Stimulated activated naive CD8-positive, alpha-beta T cell treated with anti-CD3 and anti-CD28 coated beads, Interleukin-15, amount 100 ng/mL, for 72 hours (primary cell): ENCODE data around the gene BMPR1B.

Source experiments
- ATAC-seq: fragments of 150-1000 bp; cut with Tn5 transposase; 2 replicates; pipeline ENCODE4 v1.10.0; 2021; ENCODE audit warnings: mild to moderate bottlenecking, moderate library complexity
- DNase-seq, 2 donors: peaks; one replicate each; pipeline ENCODE4 v3.0.0; 2021 to 2022
- H3K27ac Mint-ChIP-seq, 2 donors: one replicate each; pipeline ENCODE4 v1.8.0; 2022; ENCODE audit warnings: mild to moderate bottlenecking in 2 of 2, mixed read lengths in 2 of 2, moderate library complexity in 2 of 2
- H3K27me3 Mint-ChIP-seq: one replicate; pipeline ENCODE4 v1.8.0; 2022; ENCODE audit warnings: mixed read lengths
- H3K4me1 Mint-ChIP-seq: one replicate; pipeline ENCODE4 v1.8.0; 2022; ENCODE audit warnings: mild to moderate bottlenecking, mixed read lengths
- H3K4me3 Mint-ChIP-seq, 2 donors: one replicate each; pipeline ENCODE4 v1.8.0; 2022; ENCODE audit warnings: mild to moderate bottlenecking in 2 of 2, mixed read lengths in 2 of 2, moderate library complexity in 1 of 2
- H3K9me3 Mint-ChIP-seq, 2 donors: one replicate each; pipeline ENCODE4 v1.8.0; 2022; ENCODE audit warnings: mixed read lengths in 2 of 2

Gene BMPR1B

GRCh38 chr4:94934864-94935263, 177.1 kb downstream of the BMPR1B start:
- Mint-ChIP-seq H3K4me3 (no peak overlapping the region), H3K9me3 (no peaks in the 10 kb centered on the region), H3K27ac (no peak overlapping the region), H3K27me3 (no peaks in the 10 kb centered on the region), H3K4me1 (no peaks in the 10 kb centered on the region)
- ATAC-seq (no peak), DNase-seq (no peak)

GRCh38 chr4:94936854-94937253, 179.1 kb downstream of the BMPR1B start:
- Mint-ChIP-seq H3K4me1 (no peaks in the 10 kb centered on the region), H3K27me3 (no peaks in the 10 kb centered on the region), H3K27ac (no peak overlapping the region), H3K4me3 (no peak overlapping the region), H3K9me3 (no peaks in the 10 kb centered on the region)
- DNase-seq (no peak), ATAC-seq (no peak)

- ATAC-seq, result no peak
- Mint-ChIP-seq H3K9me3 (no peaks in the 10 kb centered on the region), H3K27me3 (no peaks in the 10 kb centered on the region), H3K4me3 (no peak overlapping the region), H3K27ac (no peak overlapping the region), H3K4me1 (no peaks in the 10 kb centered on the region)
- no peak for DNase-seq
These were observed 182.2 kb downstream of the BMPR1B start for GRCh38 chr4:94939791-94940519.

GRCh38 chr4:94940520-94940908, 182.8 kb downstream of the BMPR1B start:
- Mint-ChIP-seq H3K27me3 (no peaks in the 10 kb centered on the region), H3K9me3 (no peaks in the 10 kb centered on the region), H3K4me1 (no peaks in the 10 kb centered on the region), H3K4me3 (no peak overlapping the region), H3K27ac (no peak overlapping the region)
- ATAC-seq, result no peak
- no peak for DNase-seq

- H3K4me3 Mint-ChIP-seq, result no peak overlapping the region
- no peak overlapping the region for H3K27ac Mint-ChIP-seq
- H3K27me3 Mint-ChIP-seq, result no peaks in the 10 kb centered on the region
- DNase-seq, result no peak
- no peak for ATAC-seq
- H3K9me3 Mint-ChIP-seq, result no peaks in the 10 kb centered on the region
- H3K4me1 Mint-ChIP-seq, result no peaks in the 10 kb centered on the region
These were observed 184.0 kb downstream of the BMPR1B start for GRCh38 chr4:94941706-94942105.

- Mint-ChIP-seq H3K9me3 (no peaks in the 10 kb centered on the region), H3K4me3 (no peak overlapping the region), H3K27me3 (no peaks in the 10 kb centered on the region), H3K27ac (no peak overlapping the region), H3K4me1 (no peaks in the 10 kb centered on the region)
- DNase-seq (no peak), ATAC-seq (no peak)
These were observed 187.0 kb downstream of the BMPR1B start for GRCh38 chr4:94944726-94945125.

- Mint-ChIP-seq H3K4me1 (no peaks in the 10 kb centered on the region), H3K4me3 (no peak overlapping the region), H3K9me3 (peaks cover 0 to 14% of the 10 kb centered on the region in 2 donors), H3K27me3 (no peaks in the 10 kb centered on the region), H3K27ac (no peak overlapping the region)
- DNase-seq (no peak), ATAC-seq (no peak)
These were observed 189.9 kb downstream of the BMPR1B start for GRCh38 chr4:94947681-94948108.

- H3K9me3 Mint-ChIP-seq, result peaks cover 4 to 15% of the 10 kb centered on the region in 2 donors
- H3K27me3 Mint-ChIP-seq, result no peaks in the 10 kb centered on the region
- no peak overlapping the region for H3K27ac Mint-ChIP-seq
- no peak overlapping the region for H3K4me3 Mint-ChIP-seq
- ATAC-seq, result no peak
- no peak for DNase-seq
- H3K4me1 Mint-ChIP-seq, result no peaks in the 10 kb centered on the region
These were observed 196.5 kb downstream of the BMPR1B start for GRCh38 chr4:94954251-94954650.

GRCh38 chr4:94957030-94957429, 199.3 kb downstream of the BMPR1B start:
- DNase-seq, result no peak
- ATAC-seq, result no peak
- Mint-ChIP-seq H3K4me1 (no peaks in the 10 kb centered on the region), H3K27ac (no peak overlapping the region), H3K9me3 (peaks cover 4 to 6% of the 10 kb centered on the region in 2 donors), H3K4me3 (no peak overlapping the region), H3K27me3 (no peaks in the 10 kb centered on the region)

GRCh38 chr4:94959307-94959706, 201.6 kb downstream of the BMPR1B start:
- no peaks in the 10 kb centered on the region for H3K27me3 Mint-ChIP-seq

GRCh38 chr4:94960708-94961107, 203.0 kb downstream of the BMPR1B start:
- no peak overlapping the region for H3K4me3 Mint-ChIP-seq
- H3K27me3 Mint-ChIP-seq, result no peaks in the 10 kb centered on the region
- peaks cover 6 to 8% of the 10 kb centered on the region in 2 donors for H3K9me3 Mint-ChIP-seq
- no peak for ATAC-seq
- no peaks in the 10 kb centered on the region for H3K4me1 Mint-ChIP-seq
- no peak overlapping the region for H3K27ac Mint-ChIP-seq
- no peak for DNase-seq

More at GRCh38 chr4:94959307-94959706, 201.6 kb downstream of the BMPR1B start:
- H3K4me1 Mint-ChIP-seq, result no peaks in the 10 kb centered on the region
- no peak for DNase-seq
- H3K4me3 Mint-ChIP-seq, result no peak overlapping the region
- H3K9me3 Mint-ChIP-seq, result peaks cover 6 to 8% of the 10 kb centered on the region in 2 donors
- H3K27ac Mint-ChIP-seq, result no peak overlapping the region
- ATAC-seq, result no peak

GRCh38 chr4:94961420-94961819, 203.7 kb downstream of the BMPR1B start:
- Mint-ChIP-seq H3K4me3 (no peak overlapping the region), H3K9me3 (peaks cover 6 to 8% of the 10 kb centered on the region in 2 donors), H3K4me1 (no peaks in the 10 kb centered on the region), H3K27ac (no peak overlapping the region), H3K27me3 (no peaks in the 10 kb centered on the region)
- DNase-seq (no peak), ATAC-seq (no peak)

GRCh38 chr4:94962484-94962883, 204.7 kb downstream of the BMPR1B start:
- ATAC-seq (no peak), DNase-seq (no peak)
- no peaks in the 10 kb centered on the region for H3K27me3 Mint-ChIP-seq
- no peak overlapping the region for H3K27ac Mint-ChIP-seq
- H3K4me3 Mint-ChIP-seq, result no peak overlapping the region
- H3K9me3 Mint-ChIP-seq, result peaks cover 6 to 8% of the 10 kb centered on the region in 2 donors
- H3K4me1 Mint-ChIP-seq, result no peaks in the 10 kb centered on the region

GRCh38 chr4:94965852-94966251, 208.1 kb downstream of the BMPR1B start:
- Mint-ChIP-seq H3K4me1 (no peaks in the 10 kb centered on the region), H3K27me3 (no peaks in the 10 kb centered on the region), H3K27ac (no peak overlapping the region), H3K4me3 (no peak overlapping the region), H3K9me3 (peaks cover 6 to 8% of the 10 kb centered on the region in 2 donors)
- DNase-seq (no peak), ATAC-seq (no peak)

GRCh38 chr4:94968493-94968892, 210.7 kb downstream of the BMPR1B start:
- H3K4me3 Mint-ChIP-seq, result no peak overlapping the region
- no peak overlapping the region for H3K27ac Mint-ChIP-seq
- ATAC-seq (no peak), DNase-seq (no peak)
- no peaks in the 10 kb centered on the region for H3K27me3 Mint-ChIP-seq
- H3K4me1 Mint-ChIP-seq, result no peaks in the 10 kb centered on the region
- H3K9me3 Mint-ChIP-seq, result no peaks in the 10 kb centered on the region

GRCh38 chr4:94970650-94971049, 212.9 kb downstream of the BMPR1B start:
- Mint-ChIP-seq H3K4me3 (no peak overlapping the region), H3K27ac (no peak overlapping the region), H3K9me3 (no peaks in the 10 kb centered on the region), H3K4me1 (no peaks in the 10 kb centered on the region), H3K27me3 (no peaks in the 10 kb centered on the region)
- DNase-seq, result no peak
- ATAC-seq, result no peak

- no peaks in the 10 kb centered on the region for H3K4me1 Mint-ChIP-seq
- H3K27ac Mint-ChIP-seq, result no peak overlapping the region
- H3K9me3 Mint-ChIP-seq, result no peaks in the 10 kb centered on the region
- DNase-seq, result no peak
- H3K27me3 Mint-ChIP-seq, result no peaks in the 10 kb centered on the region
- no peak for ATAC-seq
- no peak overlapping the region for H3K4me3 Mint-ChIP-seq
These were observed 217.0 kb downstream of the BMPR1B start for GRCh38 chr4:94974773-94975172.
